Left forelimb (tissue), 1 donor: ENCODE results near the gene TCEAL1.
"Not testable (repeated sequence)": the region's sequence is repeated elsewhere in the genome, so short reads cannot be mapped to it uniquely, and the experiment has no call there.

ENCODE experiments used
- DNase-seq: peaks from one replicate; pipeline ENCODE4 v3.0.0-alpha.2; 2018; ENCODE audit warnings: low spot score

TCEAL1 gene

GRCh38 chrX:103635436-103635835, 6.7 kb downstream of the TCEAL1 start:
- no peak for DNase-seq

- DNase-seq: no peak
These were observed 9.0 kb downstream of the TCEAL1 start for GRCh38 chrX:103637604-103638338.

GRCh38 chrX:103638479-103639346, 9.9 kb downstream of the TCEAL1 start:
- DNase-seq: not testable (repeated sequence)

GRCh38 chrX:103640401-103641155, 11.8 kb downstream of the TCEAL1 start:
- no peak for DNase-seq

- no peak for DNase-seq
These were observed 15.3 kb downstream of the TCEAL1 start for GRCh38 chrX:103644125-103644524.

- DNase-seq: no peak
These were observed 18.9 kb downstream of the TCEAL1 start for GRCh38 chrX:103647630-103648029.

- DNase-seq: no peak
These were observed 22.5 kb downstream of the TCEAL1 start for GRCh38 chrX:103651151-103651773.

GRCh38 chrX:103655230-103656000, 26.6 kb downstream of the TCEAL1 start:
- not testable (repeated sequence) for DNase-seq

- DNase-seq: no peak
These were observed 27.8 kb downstream of the TCEAL1 start for GRCh38 chrX:103656617-103657016.

GRCh38 chrX:103657066-103657465, 28.3 kb downstream of the TCEAL1 start:
- DNase-seq: not testable (repeated sequence)

GRCh38 chrX:103658681-103659433, 30.1 kb downstream of the TCEAL1 start:
- no peak for DNase-seq

GRCh38 chrX:103659460-103659859, 30.7 kb downstream of the TCEAL1 start:
- DNase-seq: not testable (repeated sequence)

GRCh38 chrX:103663981-103664762, 35.4 kb downstream of the TCEAL1 start:
- DNase-seq: no peak

GRCh38 chrX:103666202-103667107, 37.7 kb downstream of the TCEAL1 start:
- DNase-seq: no peak

GRCh38 chrX:103669745-103670144, 41.0 kb downstream of the TCEAL1 start:
- DNase-seq: no peak

- no peak for DNase-seq
These were observed 46.0 kb downstream of the TCEAL1 start for GRCh38 chrX:103674531-103675454.
